Measurements from ENCODE around the gene EIPR1.

EIPR1 gene

DNA sequence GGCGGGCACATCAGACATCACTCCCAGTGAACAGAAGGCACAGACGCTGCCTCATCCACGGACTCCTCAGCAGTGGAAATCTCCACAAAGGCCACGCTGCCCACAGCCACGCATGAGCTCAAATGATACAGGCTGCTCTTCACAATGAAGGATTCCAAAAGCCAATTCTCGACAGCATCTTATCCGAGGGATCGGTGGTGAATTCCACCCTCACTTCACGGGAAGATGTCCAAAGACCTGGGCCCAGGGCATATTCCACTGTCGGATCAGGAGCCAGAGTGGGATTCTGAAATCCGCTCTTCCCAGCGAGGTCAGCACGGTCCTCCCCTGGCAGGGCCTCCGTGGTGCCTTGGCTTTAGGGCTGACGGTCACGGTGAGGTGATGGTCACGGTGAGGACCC, 55.8 kb downstream of the EIPR1 start:
- DNase-seq = no peak

DNA sequence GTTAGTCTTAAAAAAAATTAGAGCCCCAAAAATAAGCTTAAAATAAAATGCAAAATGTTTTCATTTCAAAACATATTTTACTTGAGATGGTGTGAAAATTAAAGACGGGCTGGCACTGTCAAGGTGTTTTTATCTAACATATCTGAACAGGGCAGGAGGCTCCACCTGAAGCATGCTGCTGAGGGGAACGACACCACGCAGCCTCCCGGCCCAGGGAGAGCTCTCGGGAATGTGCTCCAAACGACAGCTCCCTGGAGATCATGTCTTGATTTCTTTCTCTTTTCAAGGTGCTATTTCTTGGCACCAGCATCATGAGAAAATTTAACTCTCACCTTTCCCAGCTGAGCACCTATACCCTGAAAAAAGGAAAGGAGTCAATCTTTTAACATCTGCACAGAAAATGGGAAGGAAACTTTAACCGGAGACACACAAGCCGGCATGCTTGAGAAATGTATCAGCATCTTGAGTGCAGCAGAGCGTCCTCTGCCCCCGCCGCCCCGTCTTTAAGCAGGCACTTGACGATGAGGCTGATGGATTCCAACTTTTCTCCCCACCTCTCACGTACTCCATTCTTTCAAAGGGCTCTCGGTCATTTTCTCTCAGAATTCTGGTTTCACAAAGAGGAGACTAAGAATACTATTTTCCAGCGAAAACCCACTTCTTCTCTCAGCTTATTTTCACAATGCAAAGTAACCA, 56.6 kb downstream of the EIPR1 start:
- no peak for DNase-seq

DNA sequence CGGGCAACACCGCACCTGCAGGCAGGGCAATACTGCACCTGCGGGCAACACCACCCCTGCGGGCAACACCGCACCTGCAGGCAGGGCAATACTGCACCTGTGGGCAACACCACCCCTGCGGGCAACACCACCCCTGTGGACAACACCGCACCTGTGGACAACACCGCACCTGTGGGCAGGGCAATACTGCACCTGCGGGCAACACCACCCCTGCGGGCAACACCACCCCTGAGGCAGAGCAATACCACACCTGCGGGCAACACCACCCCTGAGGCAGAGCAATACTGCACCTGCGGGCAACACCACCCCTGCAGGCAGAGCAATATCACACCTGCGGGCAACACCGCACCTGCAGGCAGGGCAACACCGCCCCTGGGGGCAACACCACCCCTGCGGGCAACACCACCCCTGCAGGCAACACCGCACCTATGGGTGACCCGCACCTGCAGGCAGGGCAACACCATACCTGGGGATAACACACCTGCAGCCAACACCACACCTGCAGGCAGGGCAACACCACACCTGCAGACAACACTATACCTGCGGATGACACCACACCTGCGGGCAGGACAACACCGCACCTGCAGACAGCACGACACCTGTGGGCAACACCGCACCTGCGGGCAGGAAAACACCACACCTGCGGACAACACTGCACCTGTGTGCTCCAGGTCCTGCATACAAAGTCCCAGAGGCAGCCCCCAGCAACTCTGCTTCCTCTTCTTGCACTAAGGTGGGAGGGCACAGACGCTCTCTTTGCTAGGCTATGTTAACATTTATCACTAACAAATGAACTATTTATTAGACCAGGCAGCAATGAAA, 57.7 kb downstream of the EIPR1 start:
- DNase-seq = no peak

DNA sequence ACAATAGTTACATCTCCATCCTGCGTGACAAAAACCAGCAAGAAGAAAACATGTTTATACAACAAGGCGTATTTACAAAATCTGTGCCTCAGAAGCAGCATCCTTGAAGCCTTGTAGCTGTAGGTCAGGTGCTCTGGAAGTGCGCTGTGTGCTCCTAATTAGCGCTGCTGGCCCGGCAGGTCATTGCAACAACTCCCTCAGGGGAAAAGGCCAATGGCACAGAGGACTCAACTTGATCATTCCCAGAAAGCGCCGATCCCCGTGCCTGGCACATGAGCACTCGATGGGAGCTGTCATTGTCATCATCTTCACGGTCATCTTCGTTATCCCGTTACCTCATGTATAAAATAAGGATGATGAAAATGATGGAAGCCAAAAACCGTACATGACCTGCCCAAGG, 58.5 kb downstream of the EIPR1 start:
- DNase-seq = no peak

DNA sequence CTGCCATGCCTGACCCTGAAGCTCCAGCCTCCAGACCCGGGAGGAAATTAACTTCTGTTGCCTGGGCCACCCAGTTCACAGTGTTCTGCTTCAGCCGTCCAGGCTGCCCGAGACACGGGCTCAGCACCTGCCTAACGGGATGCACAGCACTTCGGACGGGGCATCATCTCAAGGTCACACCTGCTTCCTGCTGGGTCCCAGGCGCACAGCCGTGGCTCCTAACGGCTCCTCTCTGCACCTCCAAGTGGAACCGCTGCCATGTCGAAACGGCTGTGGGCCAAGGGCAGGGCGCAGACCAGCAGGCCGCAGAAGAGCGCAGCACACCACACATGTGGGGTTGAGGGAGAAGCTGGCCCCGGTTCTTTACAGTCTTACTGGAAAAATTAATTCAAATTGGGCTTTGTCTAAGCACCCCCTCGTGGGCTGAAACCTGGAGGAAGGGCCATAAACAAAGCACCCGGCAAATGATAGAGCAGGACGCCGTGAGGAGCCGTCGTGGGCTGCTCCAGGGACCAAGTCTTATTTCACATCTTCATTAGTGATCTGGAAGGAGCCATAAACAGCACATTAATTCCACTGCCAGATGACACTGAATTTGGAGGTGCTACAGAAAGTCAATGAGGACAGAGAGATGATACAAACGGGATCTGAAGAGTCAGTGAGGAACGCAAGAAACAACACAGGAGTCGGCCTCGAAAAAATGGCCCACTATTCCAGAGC, 59.6 kb downstream of the EIPR1 start:
- no peak for DNase-seq

DNA sequence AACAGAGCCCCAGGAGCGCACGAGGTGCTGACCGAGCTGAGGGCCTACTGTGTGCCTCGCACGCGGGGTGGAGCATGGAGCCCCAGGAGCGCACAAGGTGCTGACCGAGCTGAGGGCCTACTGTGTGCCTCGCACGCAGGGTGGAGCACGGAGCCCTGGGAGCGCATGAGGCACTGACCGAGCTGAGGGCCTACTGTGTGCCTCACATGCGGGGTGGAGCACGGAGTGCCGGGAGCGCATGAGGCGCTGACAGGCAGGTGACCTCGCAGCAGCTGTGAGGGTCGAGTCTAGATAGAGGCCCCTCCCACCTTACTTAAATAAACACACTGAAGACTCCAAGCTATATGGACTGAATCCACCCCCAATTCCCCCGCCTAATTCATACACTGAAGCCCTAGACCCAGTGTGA, 60.3 kb downstream of the EIPR1 start:
- DNase-seq = no peak

DNA sequence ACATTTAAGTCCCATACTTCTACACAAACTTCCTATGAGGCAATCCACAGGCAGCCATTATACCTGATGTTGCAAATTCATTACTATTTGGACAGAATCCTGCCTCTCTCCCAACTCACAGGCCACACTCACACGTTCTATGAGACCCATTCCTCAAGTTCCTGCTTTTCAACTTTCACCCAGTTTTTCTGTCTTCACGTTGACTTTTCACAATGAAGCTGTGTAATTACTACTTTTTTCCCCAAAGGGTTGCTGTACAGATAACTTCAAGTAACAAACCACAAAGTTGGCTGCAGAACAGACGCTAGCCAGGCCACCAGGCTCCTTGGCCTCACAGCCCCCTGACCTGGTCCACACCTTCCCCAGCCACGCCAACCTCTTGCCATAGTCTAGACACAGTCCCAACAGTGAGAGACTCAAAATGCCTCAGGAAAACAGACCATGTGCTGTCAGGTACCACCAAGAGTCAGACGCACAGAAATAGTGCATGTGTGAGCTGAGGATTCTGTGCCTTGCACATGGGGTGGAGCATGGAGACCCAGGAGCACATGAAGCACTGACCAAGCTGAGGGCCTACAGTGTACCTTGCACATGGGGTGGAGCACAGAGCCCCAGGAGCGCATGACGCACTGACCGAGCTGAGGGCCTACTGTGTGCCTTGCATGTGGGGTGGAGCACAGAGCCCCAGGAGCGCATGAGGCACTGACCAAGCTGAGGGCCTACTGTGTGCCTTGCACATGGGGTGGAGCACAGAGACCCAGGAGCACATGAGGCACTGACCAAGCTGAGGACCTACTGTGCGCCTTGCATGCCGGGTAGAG, 61.0 kb downstream of the EIPR1 start:
- no peak for DNase-seq

DNA sequence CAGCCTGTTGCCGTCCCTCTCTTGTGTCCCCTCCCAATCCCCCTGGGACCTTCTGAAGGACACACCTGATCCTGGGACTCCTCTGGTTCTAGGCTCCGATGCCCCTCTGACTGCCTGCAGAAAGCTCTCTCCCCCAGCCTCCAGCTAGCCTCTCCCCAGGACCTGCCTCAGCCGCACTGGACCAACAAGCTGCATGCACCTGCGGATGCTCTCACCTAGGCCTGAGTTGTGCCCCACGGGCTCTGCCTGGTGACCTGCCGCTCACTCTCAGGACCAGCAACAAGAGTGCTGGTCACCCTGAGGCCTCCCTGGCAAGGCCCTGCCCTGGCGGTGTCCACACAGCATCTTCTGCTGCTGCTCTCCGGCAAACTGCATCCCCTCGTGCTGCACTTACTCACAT, 63.0 kb downstream of the EIPR1 start:
- DNase-seq = no peak

DNA sequence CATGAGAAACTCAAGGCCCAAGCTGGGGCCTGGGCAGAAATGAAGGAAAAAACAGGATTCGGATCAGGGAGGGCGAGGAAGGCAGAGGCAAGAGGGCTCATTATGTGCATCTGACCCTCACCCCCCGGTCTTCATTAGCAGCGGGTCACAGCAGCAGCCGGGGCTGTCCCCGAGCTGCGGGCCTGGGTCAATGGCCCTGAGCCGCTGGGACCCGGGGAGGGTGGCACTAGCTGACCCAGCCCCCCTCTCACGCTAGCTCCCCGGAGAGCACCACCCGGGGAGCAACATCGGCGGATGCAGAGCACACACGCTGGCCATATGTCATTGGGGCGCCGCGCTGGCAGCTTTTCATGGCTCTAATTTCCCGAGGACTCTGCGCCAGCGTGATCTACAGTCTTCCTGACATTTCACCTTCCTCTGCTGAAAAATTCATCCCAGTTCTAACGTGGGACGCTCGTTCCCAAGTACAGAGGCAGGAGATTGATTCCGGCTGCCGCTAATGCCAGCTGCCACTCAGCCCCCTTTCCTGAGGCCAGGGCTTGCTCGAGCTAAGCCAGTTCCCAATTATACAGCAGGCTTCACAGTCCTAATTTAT, 63.7 kb downstream of the EIPR1 start:
- DNase-seq = no peak

DNA sequence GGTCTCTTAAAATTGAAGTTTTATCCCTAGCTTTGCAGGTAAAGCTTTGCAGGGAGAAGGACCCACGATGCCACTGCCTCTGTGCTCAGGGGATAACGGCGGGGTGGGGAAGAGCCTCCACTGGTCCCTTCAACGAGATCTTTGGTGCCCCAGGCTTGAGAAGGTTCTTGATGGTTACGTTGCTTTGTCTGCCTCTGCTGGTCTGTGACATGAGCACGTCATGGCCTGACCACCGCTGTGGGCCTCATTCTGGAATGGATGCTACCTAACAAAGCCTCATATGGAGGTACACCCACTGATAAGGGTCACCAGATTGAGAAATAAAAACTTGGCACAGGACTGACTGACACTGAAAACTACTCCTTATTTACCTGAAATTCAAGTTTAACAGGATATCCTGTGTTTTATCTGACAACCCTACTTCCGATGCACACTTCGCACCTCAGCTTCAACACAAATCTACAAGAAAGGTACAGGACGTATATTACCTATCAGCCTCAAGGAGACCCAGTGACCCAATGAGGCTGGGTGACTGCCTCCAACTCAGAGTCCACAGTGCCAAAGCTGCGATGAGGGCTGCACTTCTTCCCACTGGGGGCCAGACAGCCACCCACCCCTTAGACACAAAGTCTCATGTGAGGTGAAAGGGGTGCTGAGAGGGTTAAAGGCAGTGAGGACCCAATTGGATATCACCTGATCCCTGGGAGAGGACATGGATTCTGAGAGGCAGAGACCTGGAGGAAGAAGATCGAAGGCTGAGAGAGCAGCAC, 64.9 kb downstream of the EIPR1 start:
- DNase-seq = no peak

DNA sequence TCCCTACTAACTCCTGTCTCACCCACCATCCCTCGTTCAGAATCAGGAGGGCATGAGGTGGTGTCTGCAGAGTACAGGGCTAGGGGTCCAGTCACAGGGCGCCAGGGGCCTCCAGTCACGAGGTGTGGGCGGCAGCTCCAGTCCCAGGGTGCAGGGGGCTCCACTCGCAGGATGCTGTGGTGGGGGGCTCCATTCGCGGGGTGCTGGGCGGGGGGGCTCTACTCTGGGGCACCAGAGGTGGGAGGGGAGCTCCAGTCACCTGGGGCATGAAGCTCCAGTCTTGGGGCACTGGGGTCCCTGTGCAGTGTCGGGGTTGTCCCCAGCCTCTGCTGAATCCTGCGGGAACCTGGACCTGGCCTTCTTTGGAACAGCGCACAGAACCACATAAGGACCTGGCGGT, 66.0 kb downstream of the EIPR1 start:
- DNase-seq = no peak

DNA sequence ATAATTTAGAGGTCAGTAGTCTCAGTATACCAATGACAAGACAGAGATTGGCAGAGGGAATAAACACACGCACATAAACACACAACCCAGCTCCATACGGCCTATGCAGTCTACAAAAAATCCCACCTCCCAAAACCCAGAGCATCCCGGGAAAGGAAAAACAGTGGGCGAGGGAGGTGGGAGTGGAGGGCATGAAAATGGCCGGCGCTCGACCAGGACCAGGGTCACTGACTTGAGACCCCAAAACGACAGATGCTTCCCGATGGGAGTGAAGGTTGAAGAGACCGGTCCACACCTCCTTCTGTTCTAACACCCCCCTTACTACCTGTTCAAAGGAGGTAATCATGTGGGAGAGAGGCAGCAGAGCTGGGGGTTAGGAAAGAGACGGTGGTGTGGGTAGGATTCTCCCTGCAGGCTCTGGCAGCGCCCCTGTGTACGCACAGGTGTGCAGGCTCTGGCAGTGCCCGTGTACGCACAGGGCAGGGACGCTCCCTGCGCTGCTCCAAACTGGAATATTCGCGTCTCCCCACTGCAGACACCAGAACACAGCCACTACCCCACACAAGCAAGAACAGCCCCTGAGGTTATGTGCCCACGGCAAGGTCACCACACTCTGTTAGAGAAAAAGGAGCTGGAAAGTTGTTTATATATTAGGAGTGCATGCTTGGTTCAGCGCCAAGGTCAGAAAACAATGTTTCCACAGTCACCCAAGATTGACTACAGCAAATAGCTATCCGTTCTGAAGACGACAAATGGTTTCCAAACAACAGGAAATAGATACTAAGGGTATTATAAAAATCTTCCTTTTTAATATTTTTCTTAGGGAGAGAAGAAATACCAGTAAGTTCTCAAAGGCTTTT, 67.9 kb downstream of the EIPR1 start:
- DNase-seq = no peak

DNA sequence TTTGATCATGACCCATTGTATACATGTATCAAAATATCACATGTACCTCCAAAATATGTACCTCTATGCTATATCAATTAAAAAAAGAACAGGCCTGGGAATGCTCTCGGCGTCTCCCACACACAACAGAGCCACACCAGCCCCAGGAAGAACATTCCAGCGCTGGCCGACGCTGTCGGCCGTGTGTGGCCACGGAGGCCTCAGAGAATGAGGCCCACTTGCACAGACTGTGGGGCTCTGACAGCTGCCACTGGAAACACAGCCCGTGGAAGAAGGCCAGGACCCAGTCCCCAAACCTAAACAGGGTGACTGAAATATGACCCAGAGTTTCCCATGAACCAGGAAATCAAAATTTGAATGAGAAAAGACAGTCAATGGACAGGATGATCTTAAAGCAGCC, 69.7 kb downstream of the EIPR1 start:
- no peak for DNase-seq

DNA sequence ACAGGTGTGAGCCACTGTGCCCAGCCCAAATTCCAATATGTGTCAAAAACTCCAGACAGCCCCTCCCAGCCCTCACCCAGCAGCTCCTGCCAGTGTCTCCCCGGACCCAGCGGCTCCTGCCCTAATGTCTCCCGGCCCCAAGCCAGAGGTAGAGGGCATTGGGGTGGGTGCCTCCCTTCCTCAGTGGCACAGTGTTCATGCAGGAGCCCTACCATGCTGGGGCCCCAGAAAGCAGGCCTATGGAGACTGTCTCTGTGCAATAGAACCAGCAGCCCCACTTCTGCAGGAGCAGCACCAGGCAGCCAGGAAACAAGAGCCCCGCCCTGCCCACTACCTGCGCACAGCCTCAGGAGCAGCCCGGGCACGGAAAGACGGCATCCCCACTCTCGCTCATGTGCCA, 70.4 kb downstream of the EIPR1 start:
- no peak for DNase-seq

DNA sequence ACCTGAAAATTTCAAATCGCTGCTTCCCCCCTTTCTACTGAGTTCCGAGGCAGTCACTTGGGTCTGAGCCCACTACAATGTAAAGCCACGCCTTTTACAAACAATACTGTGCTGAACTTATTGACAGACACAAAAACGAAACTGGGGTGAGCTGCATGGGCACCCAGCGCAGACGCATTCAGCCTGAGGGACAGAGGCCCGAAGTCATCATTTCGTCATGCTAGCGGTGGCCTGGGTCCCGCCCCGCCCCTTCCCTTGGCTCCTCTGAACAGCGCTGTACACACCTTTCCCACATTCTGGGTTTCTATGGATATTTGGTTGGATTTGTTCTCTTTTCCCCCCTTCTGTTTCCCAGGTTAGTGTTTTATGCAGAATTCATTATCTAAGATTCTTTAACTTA, 71.7 kb downstream of the EIPR1 start:
- no peak for DNase-seq

DNA sequence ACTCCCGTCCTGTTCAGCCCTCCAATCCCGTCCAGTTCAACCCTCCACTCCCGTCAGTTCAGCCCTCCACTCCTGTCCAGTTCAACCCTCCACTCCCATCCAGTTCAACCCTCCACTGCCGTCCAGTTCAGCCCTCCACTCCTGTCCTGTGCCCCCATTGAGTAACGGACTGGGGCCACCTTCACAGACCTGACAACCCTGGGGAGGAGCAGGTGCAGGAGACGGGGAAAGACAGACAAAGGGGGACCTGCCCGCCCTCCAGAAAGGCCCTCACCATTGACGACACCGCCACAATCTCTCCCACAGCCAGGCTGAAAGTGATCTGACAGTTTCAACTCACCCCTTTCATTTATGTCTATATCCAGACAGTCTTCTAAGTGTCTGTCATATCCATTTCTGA, 72.2 kb downstream of the EIPR1 start:
- no peak for DNase-seq

DNA sequence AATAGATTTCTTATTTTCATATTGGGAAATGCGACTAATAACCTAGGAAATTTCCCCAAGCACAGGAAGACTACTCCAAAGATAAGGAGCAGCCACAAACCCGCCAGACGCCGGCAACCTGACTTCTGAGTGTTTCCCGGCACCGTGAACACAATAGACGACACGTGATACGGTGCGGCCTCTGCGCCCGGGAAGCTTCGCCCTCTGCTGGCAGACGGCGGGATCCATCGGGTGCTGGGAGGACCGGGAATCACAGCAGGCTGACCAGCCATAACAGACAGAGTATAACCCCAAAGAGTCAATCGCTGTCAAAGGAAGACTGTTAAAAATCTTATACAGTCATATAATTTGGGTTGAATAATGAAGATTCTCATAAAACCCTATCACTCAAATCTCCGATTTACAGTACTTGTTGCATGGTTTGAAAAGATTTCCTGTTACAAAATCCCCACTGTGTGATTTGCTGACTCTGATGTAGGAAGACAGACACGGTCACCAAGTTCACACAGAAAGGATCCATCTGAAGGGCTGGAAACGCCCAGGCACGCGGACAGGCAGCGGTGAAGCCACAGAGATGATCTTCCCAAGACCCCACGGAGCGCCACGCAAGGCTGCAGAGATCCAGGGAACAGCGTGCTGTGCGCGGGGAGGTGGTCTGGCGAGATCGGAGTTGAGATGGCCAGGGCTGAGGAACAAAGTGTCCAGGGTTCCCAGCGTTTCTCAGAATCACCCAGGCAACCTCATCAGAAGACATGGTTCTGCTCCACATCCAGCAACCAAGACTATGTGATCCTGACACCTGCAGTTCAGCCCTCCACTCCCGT, 73.8 kb downstream of the EIPR1 start:
- peak; percentile 90 for DNase-seq

DNA sequence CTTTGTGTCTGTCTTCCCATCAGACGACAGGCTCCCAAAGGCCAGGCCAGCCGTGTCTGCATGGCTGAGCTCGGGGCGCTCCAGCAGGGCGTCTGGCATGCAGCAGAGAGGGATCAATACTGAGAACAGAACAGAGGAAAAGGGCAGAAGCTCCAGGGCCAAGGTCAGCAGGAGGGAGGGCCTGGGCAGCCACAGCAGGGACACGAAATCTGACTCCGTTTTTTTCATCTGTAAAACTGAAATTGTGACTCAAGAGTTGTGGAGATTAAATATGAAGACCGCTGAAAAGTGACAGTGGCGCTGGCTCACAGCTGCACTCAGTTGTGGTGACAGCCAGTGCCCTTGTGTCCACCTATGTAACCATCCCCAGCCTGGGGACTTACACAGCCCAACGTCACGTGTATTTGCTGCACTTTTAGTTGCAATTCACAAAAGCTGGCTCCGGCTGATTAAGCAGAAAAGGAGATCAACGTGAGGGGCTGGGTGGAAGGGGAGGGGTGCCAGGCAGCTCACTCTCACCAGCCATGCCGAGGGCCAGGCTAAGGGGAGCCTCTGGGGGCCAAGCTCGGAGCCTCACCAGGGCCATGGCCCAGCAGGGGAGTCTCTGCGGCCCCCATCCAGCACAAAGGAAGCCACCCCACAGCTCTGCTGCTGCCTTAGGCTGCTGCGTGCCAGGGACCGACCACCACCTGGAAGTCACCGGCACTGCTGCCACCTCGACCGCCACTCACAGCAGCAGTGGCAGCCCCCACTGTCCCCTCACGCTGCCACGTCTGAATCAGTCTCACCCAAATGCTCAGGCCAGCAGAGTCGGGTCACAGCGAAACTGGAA, 74.7 kb downstream of the EIPR1 start:
- DNase-seq = no peak

DNA sequence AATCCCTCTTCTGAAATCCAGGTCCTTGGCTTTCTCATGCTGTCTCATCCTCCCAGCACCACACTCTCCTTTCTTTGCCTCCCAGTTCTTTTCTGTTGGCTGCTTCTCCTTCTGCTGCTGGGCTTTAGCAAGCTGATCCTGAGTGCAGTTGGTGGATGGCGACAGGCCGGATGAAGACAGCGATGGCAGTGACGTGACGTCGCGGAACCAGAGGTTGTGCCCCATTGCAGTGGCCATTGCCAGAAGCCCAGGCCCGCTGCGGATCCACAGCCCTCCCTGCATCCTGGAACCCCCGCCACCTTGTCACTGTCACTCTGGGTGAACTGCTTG, 75.2 kb downstream of the EIPR1 start:
- no peak for DNase-seq

Measured in activated T-cell treated with anti-CD3 and anti-CD28 coated beads, Interleukin-2, amount 50 U/mL, for 48 hours (primary cell).